GM21390 (cell line): Measurements from ENCODE around the gene ABT1.

ENCODE experiments used
- ATAC-seq: cut with Tn5 transposase; IDR thresholded peaks from one replicate; pipeline ENCODE4 v1.9.1; 2021; ENCODE audit not compliant: unreplicated experiment

The ABT1 gene

DNA sequence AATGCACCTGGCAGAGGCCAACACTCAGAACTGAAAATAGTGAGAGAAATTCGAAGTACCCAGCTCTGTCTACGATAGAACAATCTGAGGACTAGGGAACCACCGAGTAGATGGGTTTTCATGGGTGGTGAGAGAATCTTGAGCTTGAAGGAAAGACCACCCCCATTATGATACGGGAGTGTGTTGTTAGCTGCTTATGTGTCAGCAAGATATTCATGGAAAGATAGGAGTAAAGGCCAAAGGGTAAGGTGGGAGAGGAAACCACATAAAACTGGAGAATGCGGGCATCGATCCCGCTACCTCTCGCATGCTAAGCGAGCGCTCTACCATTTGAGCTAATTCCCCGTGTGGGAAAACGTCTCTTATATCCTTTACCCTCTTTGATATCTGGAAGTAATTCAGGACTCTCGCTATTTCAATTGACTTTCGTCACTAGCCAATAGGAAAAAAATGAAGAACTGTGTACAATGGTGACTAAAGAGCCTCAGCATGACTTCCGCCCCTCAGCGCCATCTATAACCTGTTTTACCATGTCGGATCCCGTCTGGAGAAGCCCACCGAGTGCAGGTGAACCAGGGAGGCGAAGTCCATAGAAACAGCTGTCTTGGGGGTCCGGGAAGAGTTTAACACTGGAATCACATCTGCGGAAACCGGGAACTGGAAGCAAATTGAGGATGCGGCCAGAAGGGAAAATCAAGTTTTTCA is 25.0 kb upstream of the ABT1 start:
- no peak for ATAC-seq

GRCh38 chr6:26575494-26575939 is 21.2 kb upstream of the ABT1 start:
- ATAC-seq = no peak

DNA sequence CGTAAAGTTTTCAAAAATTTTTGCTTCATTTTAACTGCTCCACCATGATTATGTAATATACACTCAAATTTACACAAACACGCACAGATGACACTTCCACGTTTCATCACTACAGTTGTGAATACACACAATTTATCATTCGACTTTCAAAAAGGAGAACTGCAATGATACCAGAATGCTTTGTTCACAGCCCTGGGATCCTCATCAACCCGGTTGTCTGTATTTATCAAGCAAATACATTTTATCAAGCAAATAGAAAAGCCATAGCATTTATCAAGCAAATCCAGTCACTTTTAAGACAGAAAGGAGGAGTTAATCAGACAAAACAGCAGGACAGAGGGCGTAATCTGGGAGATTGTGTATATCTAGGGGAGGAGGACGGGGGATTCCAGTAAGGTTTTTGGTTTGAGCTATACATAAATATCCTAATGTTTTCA is 20.3 kb upstream of the ABT1 start:
- ATAC-seq = no peak

- no peak for ATAC-seq
Measured at GRCh38 chr6:26576929-26577719, 19.6 kb upstream of the ABT1 start.

DNA sequence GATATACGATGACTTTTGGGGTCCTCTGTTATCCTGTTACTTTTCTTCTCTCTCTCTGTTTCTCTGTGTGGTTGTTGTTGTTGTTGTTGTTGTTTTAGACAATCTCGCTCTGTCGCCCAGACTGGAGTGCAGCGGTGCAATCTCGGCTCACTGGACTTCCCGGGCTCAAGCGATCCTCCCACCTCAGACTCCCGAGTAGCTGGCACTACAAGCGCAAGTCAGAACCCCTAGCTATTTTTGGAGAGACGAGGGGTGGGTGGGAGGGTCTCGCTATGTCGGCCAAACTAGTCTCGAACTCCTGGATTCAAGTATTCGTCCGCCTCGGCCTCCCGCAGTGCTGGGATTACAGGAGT is 19.1 kb upstream of the ABT1 start:
- no peak for ATAC-seq

- ATAC-seq = no peak
Measured at GRCh38 chr6:26578279-26578678, 18.5 kb upstream of the ABT1 start.

DNA sequence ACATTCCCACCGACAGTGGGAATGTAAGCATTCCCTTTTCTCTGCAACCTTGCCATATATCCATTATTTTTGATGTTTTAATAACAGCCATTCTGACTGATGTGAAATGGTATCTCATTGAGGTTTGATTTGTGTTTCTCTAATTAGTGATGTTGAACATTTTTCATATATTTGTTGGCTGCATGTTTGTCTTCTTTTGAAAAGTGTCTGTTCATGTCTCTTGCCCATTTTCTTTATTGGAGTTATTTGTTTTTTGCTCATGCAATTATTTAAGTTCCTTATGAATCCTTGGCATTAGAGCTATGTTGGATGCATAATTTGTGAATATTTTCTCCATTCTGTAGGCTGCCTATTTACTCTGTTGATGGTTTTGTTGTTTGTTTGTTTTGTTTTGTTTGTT is 18.0 kb upstream of the ABT1 start:
- no peak for ATAC-seq

DNA sequence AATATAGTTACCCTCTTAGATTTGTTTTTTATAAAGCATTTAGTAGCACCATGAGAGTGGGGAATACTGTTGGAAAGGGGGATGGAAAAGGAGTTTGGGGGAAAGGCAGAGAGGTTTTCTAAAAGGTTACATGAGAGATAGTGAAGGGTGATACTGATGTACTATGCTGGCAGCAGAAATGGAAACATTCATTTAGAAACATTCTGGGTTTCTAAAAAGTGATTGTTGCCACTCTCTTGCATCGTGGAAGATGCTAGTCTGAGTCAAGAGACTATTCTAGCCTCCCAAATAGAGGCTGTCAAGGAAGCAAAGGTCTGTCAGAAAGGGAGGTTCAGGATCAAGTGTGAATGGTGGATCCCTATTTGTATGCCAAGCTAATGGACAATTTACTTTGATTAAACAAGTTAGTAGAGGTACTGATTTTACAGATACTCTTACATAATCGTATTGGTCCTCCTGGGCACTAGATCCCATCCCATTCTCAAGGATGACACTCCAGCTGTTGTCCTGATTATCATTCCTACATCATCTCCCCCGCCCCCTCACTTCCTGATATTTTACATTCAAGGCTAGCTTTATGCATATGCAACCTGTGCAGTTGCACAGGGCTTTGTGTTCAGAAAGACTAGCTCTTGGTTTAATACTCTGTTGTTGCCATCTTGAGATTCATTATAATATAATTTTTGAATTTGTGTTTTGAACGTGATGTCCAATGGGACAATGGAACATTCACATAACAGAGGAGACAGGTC is 15.4 kb upstream of the ABT1 start:
- no peak for ATAC-seq

DNA sequence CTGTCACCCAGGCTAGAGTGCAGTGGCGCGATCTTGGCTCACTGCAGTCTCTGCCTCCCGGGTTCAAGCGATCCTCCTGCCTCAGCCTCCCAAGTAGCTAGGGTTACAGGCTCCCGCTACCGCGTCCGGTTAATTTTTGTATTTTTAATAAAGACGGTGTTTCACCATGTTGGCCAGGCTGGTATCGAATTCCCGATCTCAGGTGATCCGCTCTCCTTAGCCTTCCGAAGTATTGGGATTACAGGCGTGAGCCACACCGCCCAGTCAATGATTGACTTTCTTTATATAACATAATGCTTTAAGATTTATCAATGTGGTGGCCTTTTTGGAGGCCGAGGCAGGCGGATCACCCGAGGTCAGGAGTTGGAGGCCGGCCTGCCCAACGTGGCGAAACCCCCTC is 7.8 kb upstream of the ABT1 start:
- no peak for ATAC-seq

DNA sequence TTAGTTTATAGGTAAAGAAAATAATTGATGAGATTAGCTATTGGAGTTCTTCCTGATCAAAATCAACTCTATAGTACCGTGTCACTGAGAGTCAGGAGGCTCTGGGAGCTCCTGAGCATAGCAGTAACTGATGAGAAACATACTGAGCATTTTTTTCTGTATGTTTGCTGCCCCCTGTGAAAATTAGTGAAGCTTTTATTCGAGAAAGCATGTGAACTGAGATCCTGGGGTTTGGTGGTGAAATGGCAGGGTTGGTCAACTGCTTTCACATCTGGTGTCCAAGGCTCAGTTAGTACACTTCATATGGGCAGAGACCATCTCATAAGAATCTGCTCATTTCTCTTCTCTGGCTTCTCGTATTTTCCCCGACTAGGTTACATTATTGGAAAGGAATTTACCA is 4.1 kb upstream of the ABT1 start:
- no peak for ATAC-seq

- ATAC-seq = no peak
Measured at GRCh38 chr6:26593278-26594130, 3.2 kb upstream of the ABT1 start.

GRCh38 chr6:26594131-26594498 is 2.6 kb upstream of the ABT1 start:
- no peak for ATAC-seq

- no peak for ATAC-seq
Measured at GRCh38 chr6:26594730-26595632, 1.8 kb upstream of the ABT1 start.

GRCh38 chr6:26595669-26596269 is 984 bp upstream of the ABT1 start:
- peak; percentile 52 for ATAC-seq

- no peak for ATAC-seq
Measured at GRCh38 chr6:26597389-26597766, 625 bp downstream of the ABT1 start.

- ATAC-seq = no peak
Measured at GRCh38 chr6:26597821-26598220, 1.1 kb downstream of the ABT1 start.

GRCh38 chr6:26598267-26598666 is 1.5 kb downstream of the ABT1 start:
- no peak for ATAC-seq

GRCh38 chr6:26599134-26599533 is 2.4 kb downstream of the ABT1 start:
- ATAC-seq = no peak

GRCh38 chr6:26599591-26599990 is 2.8 kb downstream of the ABT1 start:
- ATAC-seq = no peak

DNA sequence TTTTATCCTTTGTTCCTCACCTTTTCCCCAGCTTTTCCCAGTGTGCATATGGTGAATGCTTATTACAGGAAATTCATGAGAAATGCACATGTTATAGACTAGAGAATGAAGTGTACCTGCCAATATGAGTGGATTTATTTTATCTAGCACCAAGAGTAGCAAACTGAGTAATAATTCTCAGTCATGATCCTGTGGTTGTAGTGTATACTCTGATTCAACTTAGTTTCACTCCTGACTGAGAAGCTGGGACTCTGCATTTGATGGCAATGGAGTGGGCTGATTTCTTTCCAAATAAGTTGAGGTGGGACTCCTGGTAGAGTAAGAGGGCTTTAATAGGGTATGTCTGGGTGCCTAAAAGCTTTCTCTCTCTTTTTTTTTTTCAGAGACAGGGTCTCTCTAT is 4.0 kb downstream of the ABT1 start:
- no peak for ATAC-seq
